ENCODE data around the gene MRPS31.

GRCh38 chr13:40779796-40780285 is 8.9 kb upstream of the MRPS31 start:
- TF ChIP-seq POLR2A (IDR thresholded peaks at IDR 0.05; ENCODE audit: borderline replicate concordance, extremely low read depth, insufficient read depth, insufficient read length) (no peak), ZFX (IDR thresholded peaks at IDR 0.05) (no peak), CTCF (IDR thresholded peaks at IDR 0.05 in 2 of 3, conservative IDR thresholded peaks at IDR 0.05 in 1 of 3; ENCODE audit: borderline replicate concordance in 1 of 3, insufficient read depth in 1 of 3, low read depth in 2 of 3, low read length in 2 of 3) (no peak), YY1 (IDR thresholded peaks at IDR 0.05; ENCODE audit: extremely low read depth, insufficient replicate concordance, low read depth, low read length) (no peak), TCF7L2 (IDR thresholded peaks at IDR 0.05; ENCODE audit: borderline replicate concordance, extremely low read depth, insufficient read depth, insufficient read length) (no peak)
